ENCODE measurements around the gene APLP2. TPM values are rescaled to one million over a fixed set of nuclear protein-coding genes. Genes with fewer than 3 reads are reported as not detected.
A peak's percentile ranks its signal among the peaks of the same experiment; 100 is the strongest.

APLP2 gene
- total and polyA plus RNA-seq, 2 experiments from 2014 or later = 481 to 485 TPM

GRCh38 chr11:130049328-130049771 lies 20.3 kb upstream of the APLP2 start:
- no CpG with 5 or more reads among the region's 1 CpG for WGBS (ENCODE audit: low lambda C conversion rate, missing lambda C conversion rate)
- TF ChIP-seq CTCF (IDR thresholded peaks at IDR 0.05; ENCODE audit: poor library complexity) (no peak), EZH2phosphoT487 (IDR thresholded peaks at IDR 0.05; ENCODE audit: low read depth, severe bottlenecking, unreplicated experiment) (no peak), EZH2 (IDR thresholded peaks at IDR 0.05; ENCODE audit: borderline replicate concordance) (no peak)
- no peak for DNase-seq (ENCODE audit: low spot score)
- Histone ChIP-seq H3K27ac (no peak overlapping the region), H3K4me1 (ENCODE audit: insufficient read depth) (peaks cover 11% of the 10 kb centered on the region), H3K9me2 (replicated peaks; ENCODE audit: insufficient read depth) (no peaks in the 10 kb centered on the region), H3K4me2 (no peak overlapping the region), H3K27me3 (no peaks in the 10 kb centered on the region), H3K4me3 (no peak overlapping the region), H3K36me3 (replicated peaks; ENCODE audit: insufficient read depth, low read depth) (no peaks in the 10 kb centered on the region), H3K79me2 (no peaks in the 10 kb centered on the region), H2AFZ (no peak overlapping the region), H3K9me3 (ENCODE audit: low read depth) (no peaks in the 10 kb centered on the region), H4K20me1 (ENCODE audit: insufficient read depth, poor library complexity, severe bottlenecking) (no peaks in the 10 kb centered on the region)

GRCh38 chr11:130050257-130050656 lies 19.4 kb upstream of the APLP2 start:
- Histone ChIP-seq H3K36me3 (replicated peaks; ENCODE audit: insufficient read depth, low read depth) (no peaks in the 10 kb centered on the region), H3K4me2 (peak overlapping the region; percentile 22), H3K9me3 (ENCODE audit: low read depth) (no peaks in the 10 kb centered on the region), H3K79me2 (no peaks in the 10 kb centered on the region), H3K27me3 (no peaks in the 10 kb centered on the region), H3K9me2 (replicated peaks; ENCODE audit: insufficient read depth) (no peaks in the 10 kb centered on the region), H3K27ac (no peak overlapping the region), H4K20me1 (ENCODE audit: insufficient read depth, poor library complexity, severe bottlenecking) (no peaks in the 10 kb centered on the region), H2AFZ (no peak overlapping the region), H3K4me1 (ENCODE audit: insufficient read depth) (peaks cover 11% of the 10 kb centered on the region), H3K4me3 (no peak overlapping the region)
- whole genome bisulfite sequencing (ENCODE audit: low lambda C conversion rate, missing lambda C conversion rate) = 27% methylated on average over 2 of the region's 2 CpGs
- TF ChIP-seq EZH2 (IDR thresholded peaks at IDR 0.05; ENCODE audit: borderline replicate concordance) = no peak
- no peak for TF ChIP-seq EZH2phosphoT487 (IDR thresholded peaks at IDR 0.05; ENCODE audit: low read depth, severe bottlenecking, unreplicated experiment)
- DNase-seq (ENCODE audit: low spot score) = no peak

GRCh38 chr11:130051082-130051481 lies 18.6 kb upstream of the APLP2 start:
- Histone ChIP-seq H3K9me3 (ENCODE audit: low read depth) (no peaks in the 10 kb centered on the region), H2AFZ (no peak overlapping the region), H3K9me2 (replicated peaks; ENCODE audit: insufficient read depth) (no peaks in the 10 kb centered on the region), H3K4me3 (no peak overlapping the region), H3K27me3 (no peaks in the 10 kb centered on the region), H3K4me1 (ENCODE audit: insufficient read depth) (peaks cover 11% of the 10 kb centered on the region), H3K36me3 (replicated peaks; ENCODE audit: insufficient read depth, low read depth) (no peaks in the 10 kb centered on the region), H4K20me1 (ENCODE audit: insufficient read depth, poor library complexity, severe bottlenecking) (no peaks in the 10 kb centered on the region), H3K79me2 (no peaks in the 10 kb centered on the region), H3K27ac (no peak overlapping the region), H3K4me2 (no peak overlapping the region)
- 78% methylated on average over 1 of the region's 1 CpG for WGBS (ENCODE audit: low lambda C conversion rate, missing lambda C conversion rate)
- TF ChIP-seq CTCF (IDR thresholded peaks at IDR 0.05; ENCODE audit: poor library complexity) (no peak), EZH2phosphoT487 (IDR thresholded peaks at IDR 0.05; ENCODE audit: low read depth, severe bottlenecking, unreplicated experiment) (no peak), EZH2 (IDR thresholded peaks at IDR 0.05; ENCODE audit: borderline replicate concordance) (no peak)
- no peak for DNase-seq (ENCODE audit: low spot score)

- Histone ChIP-seq H3K4me1 (ENCODE audit: insufficient read depth) (peaks cover 11% of the 10 kb centered on the region), H3K27me3 (no peaks in the 10 kb centered on the region), H3K79me2 (no peaks in the 10 kb centered on the region), H3K27ac (no peak overlapping the region), H3K9me3 (ENCODE audit: low read depth) (no peaks in the 10 kb centered on the region), H2AFZ (no peak overlapping the region), H4K20me1 (ENCODE audit: insufficient read depth, poor library complexity, severe bottlenecking) (no peaks in the 10 kb centered on the region), H3K4me3 (no peak overlapping the region), H3K4me2 (no peak overlapping the region), H3K9me2 (replicated peaks; ENCODE audit: insufficient read depth) (no peaks in the 10 kb centered on the region), H3K36me3 (replicated peaks; ENCODE audit: insufficient read depth, low read depth) (no peaks in the 10 kb centered on the region)
- no peak for TF ChIP-seq EZH2 (IDR thresholded peaks at IDR 0.05; ENCODE audit: borderline replicate concordance)
- TF ChIP-seq EZH2phosphoT487 (IDR thresholded peaks at IDR 0.05; ENCODE audit: low read depth, severe bottlenecking, unreplicated experiment) = no peak
- no peak for TF ChIP-seq CTCF (IDR thresholded peaks at IDR 0.05; ENCODE audit: poor library complexity)
- no peak for DNase-seq (ENCODE audit: low spot score)
- WGBS (ENCODE audit: low lambda C conversion rate, missing lambda C conversion rate) = 62% methylated on average over 3 of the region's 3 CpGs
These were observed 17.1 kb upstream of the APLP2 start for GRCh38 chr11:130052567-130052966.

All from hepatocyte (in vitro differentiated cells).